Activated CD8-positive, alpha-beta T cell treated with anti-CD3 and anti-CD28 coated beads for 36 hours (primary cell): ENCODE data around the gene TOMM40L. TPM values are rescaled to one million over a fixed set of nuclear protein-coding genes. Genes with fewer than 3 reads are reported as not detected.

Experiments used
- ATAC-seq: fragments of 200-7000 bp; cut with Tn5 transposase; one replicate; pipeline ENCODE4 v1.10.0; 2021; ENCODE audit warnings: mild to moderate bottlenecking, moderate library complexity
- CTCF ChIA-PET: fragments of 350-600 bp; sonication (Branson Sonifier 250); formaldehyde crosslinking; loops from one replicate; lab custom pipeline; 2021; ENCODE audit warnings: antibody characterized with exemption; lab: Charles Lee
- POLR2A ChIA-PET: fragments of 350-600 bp; sonication (Branson Sonifier 250); formaldehyde crosslinking; loops from one replicate; lab custom pipeline; 2021; ENCODE audit warnings: antibody characterized with exemption; lab: Charles Lee
- DNase-seq: peaks from one replicate; pipeline ENCODE4 v3.0.0-alpha.2; 2020
- H3K27ac Mint-ChIP-seq: one replicate; pipeline ENCODE4 v1.8.0; 2021; ENCODE audit warnings: mild to moderate bottlenecking, mixed read lengths
- H3K27me3 Mint-ChIP-seq: one replicate; pipeline ENCODE4 v1.8.0; 2021; ENCODE audit warnings: mixed read lengths
- H3K36me3 Mint-ChIP-seq: one replicate; pipeline ENCODE4 v1.8.0; 2021; ENCODE audit warnings: low read depth, mixed read lengths
- H3K4me1 Mint-ChIP-seq: one replicate; pipeline ENCODE4 v1.8.0; 2021; ENCODE audit warnings: low read depth, mixed read lengths
- H3K4me3 Mint-ChIP-seq: one replicate; pipeline ENCODE4 v1.8.0; 2021; ENCODE audit warnings: mild to moderate bottlenecking, moderate library complexity, mixed read lengths
- H3K9me3 Mint-ChIP-seq: one replicate; pipeline ENCODE4 v1.8.0; 2021; ENCODE audit warnings: mixed read lengths
- CTCF ChIP-seq: fragments of 200-600 bp; IDR thresholded peaks from one replicate; pipeline ENCODE4 v1.8.0; 2022; ENCODE audit warnings: antibody characterized with exemption, mild to moderate bottlenecking
- intact Hi-C: fragments of 100-400 bp; cut with micrococcal nuclease; formaldehyde crosslinking; loops from one replicate; pipeline ENCODE4 v1.10.0; 2022
- microRNA-seq: library from miRNA; unstranded; fragments of <30 nt; microRNA quantifications from one replicate; pipeline ENCODE4 v1.2.0, GENCODE V29; 2022; ENCODE audit warnings: borderline microRNAs expressed, borderline replicate concordance
- total RNA-seq, 2 experiments: library from RNA; stranded (reverse); gene quantifications; one replicate each; pipeline ENCODE4 v1.2.3, GENCODE V29; 2021

TOMM40L gene
- total RNA-seq, 2 experiments from 2014 or later, result 11.6 to 12.1 TPM

- Mint-ChIP-seq H3K4me1 (no peaks in the 10 kb centered on the region), H3K9me3 (no peaks in the 10 kb centered on the region), H3K36me3 (no peaks in the 10 kb centered on the region), H3K4me3 (no peak overlapping the region), H3K27me3 (peaks cover 6% of the 10 kb centered on the region), H3K27ac (no peak overlapping the region)
- intact Hi-C loops, result no loop called here
- DNase-seq, result no peak
- no peak for ATAC-seq
- ChIA-PET POLR2A (no interaction called here), CTCF (interaction anchor here (2.0 kb wide), 1 partner anchor 16 kb away, joined by 7 read pairs; no protein-coding TSS in a partner anchor)
- no peak for TF ChIP-seq CTCF
Observed at GRCh38 chr1:161274874-161275273, 49.0 kb downstream of the TOMM40L start.

Small RNA genes lying within 50 kb of the gene (microRNA-seq; reads per million reads assigned to microRNA genes)
- gene MIR5187, result 1.8 reads per million

Other genes with a start within 250 kb of the TOMM40L start
- 10 to 100 TPM; 19.0 to 20.9 TPM for gene F11R, start 204.9 kb upstream of the TOMM40L start, total RNA-seq
- gene TSTD1, start 187.1 kb upstream of the TOMM40L start, total RNA-seq, result 10 to 100 TPM; 70.8 to 78.7 TPM
- gene USF1, start 180.1 kb upstream of the TOMM40L start, total RNA-seq, result 10 to 100 TPM; 50.0 to 52.1 TPM
- gene ARHGAP30, start 156.2 kb upstream of the TOMM40L start, total RNA-seq, result 100 to 1,000 TPM; 174 to 175 TPM
- not detected for gene NECTIN4, start 136.5 kb upstream of the TOMM40L start, total RNA-seq
- under 1 TPM in 1 of 2 experiments, not detected in 1; 0.43 TPM for gene KLHDC9, start 127.7 kb upstream of the TOMM40L start, total RNA-seq
- gene PFDN2, start 108.0 kb upstream of the TOMM40L start, total RNA-seq, result 100 to 1,000 TPM; 137 to 144 TPM
- gene NIT1, start 108.0 kb upstream of the TOMM40L start, total RNA-seq, result 10 to 100 TPM; 38.5 to 40.0 TPM
- gene DEDD, start 93.4 kb upstream of the TOMM40L start, total RNA-seq, result 10 to 100 TPM; 30.4 to 37.0 TPM
- gene UFC1, start 72.1 kb upstream of the TOMM40L start, total RNA-seq, result 10 to 100 TPM; 81.2 to 84.1 TPM
- 10 to 100 TPM; 24.4 to 26.7 TPM for gene USP21, start 66.6 kb upstream of the TOMM40L start, total RNA-seq
- 10 to 100 TPM; 24.4 to 24.9 TPM for gene PPOX, start 59.6 kb upstream of the TOMM40L start, total RNA-seq
- 10 to 100 TPM; 39.9 to 40.8 TPM for gene B4GALT3, start 48.6 kb upstream of the TOMM40L start, total RNA-seq
- gene ADAMTS4, start 27.0 kb upstream of the TOMM40L start, total RNA-seq, result 1 to 10 TPM; 1.1 to 1.8 TPM
- gene NDUFS2, start 23.7 kb upstream of the TOMM40L start, total RNA-seq, result 10 to 100 TPM; 85.9 to 97.1 TPM
- gene FCER1G, start 10.8 kb upstream of the TOMM40L start, total RNA-seq, result under 1 TPM; 0.60 to 0.81 TPM
- gene APOA2, start 2.4 kb upstream of the TOMM40L start, total RNA-seq, result not detected
- not detected for gene NR1I3, start 12.1 kb downstream of the TOMM40L start, total RNA-seq
- gene PCP4L1, start 32.7 kb downstream of the TOMM40L start, total RNA-seq, result under 1 TPM in 1 of 2 experiments, not detected in 1; 0.18 TPM
- 1 to 10 TPM; 2.8 to 3.3 TPM for gene MPZ, start 83.9 kb downstream of the TOMM40L start, total RNA-seq
- gene SDHC, start 88.3 kb downstream of the TOMM40L start, total RNA-seq, result 100 to 1,000 TPM; 160 to 175 TPM
- not detected for gene CFAP126, start 141.8 kb downstream of the TOMM40L start, total RNA-seq